ENCODE measurements around the gene TMEM106B.

DNA sequence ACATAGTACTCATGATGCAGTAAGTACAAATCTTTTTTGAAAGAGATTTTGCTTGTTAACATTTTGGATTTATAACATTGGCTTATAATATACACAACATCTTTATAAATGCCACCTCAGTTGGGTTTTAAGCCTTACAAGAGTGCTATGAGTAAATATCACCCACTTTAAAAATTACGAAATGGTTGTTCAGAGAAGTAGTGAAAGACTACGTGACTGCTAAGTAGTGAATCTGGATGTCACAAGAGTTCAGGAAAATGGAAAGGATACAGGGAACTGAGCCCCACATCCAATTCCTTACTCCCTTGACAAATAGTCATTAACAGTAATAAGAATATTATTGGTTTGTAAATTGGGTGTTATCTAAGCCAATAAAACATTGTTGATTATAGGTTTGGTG lies 20.0 kb downstream of the TMEM106B start:
- TF ChIP-seq, protein P1, sequence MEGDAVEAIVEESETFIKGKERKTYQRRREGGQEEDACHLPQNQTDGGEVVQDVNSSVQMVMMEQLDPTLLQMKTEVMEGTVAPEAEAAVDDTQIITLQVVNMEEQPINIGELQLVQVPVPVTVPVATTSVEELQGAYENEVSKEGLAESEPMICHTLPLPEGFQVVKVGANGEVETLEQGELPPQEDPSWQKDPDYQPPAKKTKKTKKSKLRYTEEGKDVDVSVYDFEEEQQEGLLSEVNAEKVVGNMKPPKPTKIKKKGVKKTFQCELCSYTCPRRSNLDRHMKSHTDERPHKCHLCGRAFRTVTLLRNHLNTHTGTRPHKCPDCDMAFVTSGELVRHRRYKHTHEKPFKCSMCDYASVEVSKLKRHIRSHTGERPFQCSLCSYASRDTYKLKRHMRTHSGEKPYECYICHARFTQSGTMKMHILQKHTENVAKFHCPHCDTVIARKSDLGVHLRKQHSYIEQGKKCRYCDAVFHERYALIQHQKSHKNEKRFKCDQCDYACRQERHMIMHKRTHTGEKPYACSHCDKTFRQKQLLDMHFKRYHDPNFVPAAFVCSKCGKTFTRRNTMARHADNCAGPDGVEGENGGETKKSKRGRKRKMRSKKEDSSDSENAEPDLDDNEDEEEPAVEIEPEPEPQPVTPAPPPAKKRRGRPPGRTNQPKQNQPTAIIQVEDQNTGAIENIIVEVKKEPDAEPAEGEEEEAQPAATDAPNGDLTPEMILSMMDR (IDR thresholded peaks at IDR 0.05) = no peak
- no peak for TF ChIP-seq POLR2A (IDR thresholded peaks at IDR 0.05)

All from body of pancreas (tissue), 4 donors.